Lung (tissue), 12 donors: ENCODE data around the gene GPX2. TPM values are rescaled to one million over a fixed set of nuclear protein-coding genes. Genes with fewer than 3 reads are reported as not detected.

ENCODE experiments used
- ATAC-seq: fragments of 200-7000 bp; cut with Tn5 transposase; one replicate; pipeline ENCODE4 v1.9.1; 2020; ENCODE audit warnings: moderate number of reproducible peaks; ENCODE audit not compliant: insufficient read depth, low FRiP score
- DNase-seq, 3 donors: peaks; one replicate each; pipeline ENCODE4 v3.0.0-alpha.2; 2013 to 2017
- H3K27ac ChIP-seq, 2 donors: one replicate each; pipeline ENCODE4 v1.5.1; 2013; ENCODE audit warnings: mild to moderate bottlenecking in 2 of 2, moderate library complexity in 2 of 2, control low read depth in 1 of 2, inconsistent platforms in 1 of 2, low read depth in 1 of 2, low read length in 1 of 2
- H3K27me3 ChIP-seq, 3 donors: one replicate each; pipeline ENCODE4 v1.5.1; 2013; ENCODE audit warnings: low read length in 2 of 3; ENCODE audit not compliant: control insufficient read depth in 3 of 3, insufficient read depth in 3 of 3
- H3K36me3 ChIP-seq, 4 donors: one replicate each; pipeline ENCODE4 v1.5.1; 2013; ENCODE audit warnings: low read length in 4 of 4, mild to moderate bottlenecking in 1 of 4, moderate library complexity in 1 of 4; ENCODE audit not compliant: control insufficient read depth in 4 of 4, insufficient read depth in 4 of 4
- H3K4me1 ChIP-seq, 5 donors: one replicate each; pipeline ENCODE4 v1.5.1; 2013; ENCODE audit warnings: low read length in 5 of 5, mild to moderate bottlenecking in 2 of 5, moderate library complexity in 1 of 5; ENCODE audit not compliant: control insufficient read depth in 5 of 5, insufficient read depth in 5 of 5
- H3K4me3 ChIP-seq: one replicate; pipeline ENCODE4 v1.5.1; 2013; ENCODE audit warnings: mild to moderate bottlenecking, control low read depth, moderate library complexity
- H3K9ac ChIP-seq, 2 donors: one replicate each; pipeline ENCODE4 v1.5.1; 2013; ENCODE audit warnings: low read length in 2 of 2, control low read depth in 1 of 2; ENCODE audit not compliant: insufficient read depth in 1 of 2
- H3K9me3 ChIP-seq, 4 donors: one replicate each; pipeline ENCODE4 v1.5.1; 2013; ENCODE audit warnings: low read length in 3 of 4, mild to moderate bottlenecking in 1 of 4, moderate library complexity in 1 of 4; ENCODE audit not compliant: control insufficient read depth in 4 of 4, insufficient read depth in 3 of 4
- CTCF ChIP-seq: IDR thresholded peaks from 2 replicates; pipeline ENCODE4 v1.5.1; 2012; ENCODE audit warnings: mild to moderate bottlenecking; ENCODE audit errors: control extremely low read depth, extremely low read depth
- WGBS, 2 donors: extraction: QIAGEN DNeasy Blood & Tissue Kit; methylation state at CpG; one replicate each; pipeline ENCODE4 v1.1.7; 2013; 5-methylcytosine and 5-hydroxymethylcytosine counted together
- polyA plus RNA-seq, 2 donors: library from polyadenylated mRNA; stranded (reverse); fragments of 200-250 nt; gene quantifications; one replicate each; pipeline ENCODE4 v1.2.1, GENCODE V29; 2013
- total RNA-seq, 2 donors: library from RNA; depleted of rRNA in 1 of 2; stranded (reverse); fragments of >200 nt in 1 of 2; gene quantifications; one replicate each; pipeline ENCODE4 v1.2.1, GENCODE V29; 2014 to 2021
- donor health status: control.
- donor health status: control.
- donor health status: Bipolar disorder and iron deficiency.
- donor health status: healthy.
- donor health status: DM: yes; HTN: yes; CAD: no.

GPX2 gene
- total and polyA plus RNA-seq, 4 donors, result 2.9 to 11.3 (median 3.4) TPM; not detected in 1

- Histone ChIP-seq H3K27me3 (no peaks in the 10 kb centered on the region), H3K27ac (no peak overlapping the region), H3K9me3 (no peaks in the 10 kb centered on the region), H3K36me3 (peaks cover 0 to 26% (median 2%) of the 10 kb centered on the region in 4 donors), H3K4me3 (no peak overlapping the region), H3K4me1 (no peaks in the 10 kb centered on the region), H3K9ac (no peak overlapping the region)
- TF ChIP-seq CTCF, result no peak
- 90 to 92% methylated on average over 27 to 28 of the region's 28 CpGs for WGBS, 2 donors
- no peak for DNase-seq
- no peak for ATAC-seq
These were observed 5.4 kb upstream of the GPX2 start for GRCh38 chr14:64947710-64948611.

GRCh38 chr14:64946310-64947045 is 3.9 kb upstream of the GPX2 start:
- peaks cover 0 to 25% (median 2%) of the 10 kb centered on the region in 4 donors for H3K36me3 ChIP-seq
- TF ChIP-seq CTCF, result no peak
- 57 to 77% methylated on average over 6 of the region's 6 CpGs for WGBS, 2 donors

GRCh38 chr14:64945431-64946178 is 3.1 kb upstream of the GPX2 start:
- H3K4me1 ChIP-seq, result no peaks in the 10 kb centered on the region
- 93% methylated on average over 12 of the region's 12 CpGs for WGBS, 2 donors
- TF ChIP-seq CTCF, result no peak
- no peak overlapping the region for H3K4me3 ChIP-seq
- H3K27me3 ChIP-seq, result no peaks in the 10 kb centered on the region
- no peak overlapping the region for H3K27ac ChIP-seq
- H3K9ac ChIP-seq, result no peak overlapping the region
- ATAC-seq (no peak), DNase-seq (no peak)
- no peaks in the 10 kb centered on the region for H3K9me3 ChIP-seq
- peaks cover 0 to 20% (median 3%) of the 10 kb centered on the region in 4 donors for H3K36me3 ChIP-seq

More at GRCh38 chr14:64946310-64947045, 3.9 kb upstream of the GPX2 start:
- Histone ChIP-seq H3K27me3 (no peaks in the 10 kb centered on the region), H3K9ac (no peak overlapping the region), H3K4me3 (no peak overlapping the region), H3K9me3 (no peaks in the 10 kb centered on the region), H3K4me1 (no peaks in the 10 kb centered on the region), H3K27ac (no peak overlapping the region)
- no peak for DNase-seq
- ATAC-seq, result no peak
